PC-9 (cell line): ENCODE data around the gene EWSR1.

Source experiments
- CTCF ChIP-seq: fragments of 200-600 bp; sonication (generic); conservative IDR thresholded peaks from 2 replicates; pipeline ENCODE4 v1.6.1; 2017; ENCODE audit warnings: mixed run types, antibody characterized with exemption, mild to moderate bottlenecking, moderate library complexity
- EZH2 ChIP-seq: fragments of 200-600 bp; sonication (generic); IDR thresholded peaks from 2 replicates; pipeline ENCODE4 v1.8.0; 2017; ENCODE audit warnings: antibody characterized with exemption, low read depth

GRCh38 chr22:29326481-29326880 is 58.4 kb downstream of the EWSR1 start:
- TF ChIP-seq CTCF = no peak
- no peak for TF ChIP-seq EZH2
